ENCODE data around the gene EXOSC9. TPM values are rescaled to one million over a fixed set of nuclear protein-coding genes. Genes with fewer than 3 reads are reported as not detected.

The EXOSC9 gene
- total and polyA plus RNA-seq, 11 donors, result 12.2 to 26.2 (median 17.1) TPM

GRCh38 chr4:121824950-121825349 is 23.8 kb downstream of the EXOSC9 start:
- Histone ChIP-seq H3K36me3 (peaks cover 0 to 45% (median 25%) of the 10 kb centered on the region in 9 donors), H3K27me3 (no peaks in the 10 kb centered on the region), H3K9me3 (no peaks in the 10 kb centered on the region), H3K27ac (no peak overlapping the region), H3K4me1 (peaks cover 0 to 25% (median 7%) of the 10 kb centered on the region in 12 donors), H3K4me3 (no peak overlapping the region)
- DNase-seq (no peak), ATAC-seq (no peak)
- intact Hi-C loops (cut with DNase I), result loop anchor here in 2 of 10 donors (2.0 kb wide), 2 partner anchors 24 to 46 kb away; partner anchors contain the start of genes BBS7 (in 2 of the 2) and EXOSC9 (in 1 of the 2)
- TF ChIP-seq CTCF (IDR thresholded peaks at IDR 0.05) (no peak), POLR2A (IDR thresholded peaks at IDR 0.05) (no peak)
- 25 to 49% (median 47%) methylated on average over 2 of the region's 2 CpGs for WGBS, 4 donors

GRCh38 chr4:121827853-121828252 is 26.7 kb downstream of the EXOSC9 start:
- no peak for ATAC-seq
- Histone ChIP-seq H3K27me3 (no peaks in the 10 kb centered on the region), H3K27ac (no peak overlapping the region), H3K9me3 (no peaks in the 10 kb centered on the region), H3K4me3 (no peak overlapping the region), H3K36me3 (peaks cover 0 to 65% (median 46%) of the 10 kb centered on the region in 9 donors), H3K4me1 (peaks cover 0 to 12% (median 6%) of the 10 kb centered on the region in 12 donors)
- WGBS, 4 donors, result 89 to 95% (median 93%) methylated on average over 1 of the region's 1 CpG
- intact Hi-C loops (cut with DNase I), result no loop called here
- no peak for TF ChIP-seq POLR2A (IDR thresholded peaks at IDR 0.05)
- no peak for TF ChIP-seq CTCF (IDR thresholded peaks at IDR 0.05)
- DNase-seq, result no peak

GRCh38 chr4:121829511-121829910 is 28.4 kb downstream of the EXOSC9 start:
- Histone ChIP-seq H3K36me3 (peaks cover 0 to 82% (median 60%) of the 10 kb centered on the region in 9 donors), H3K27me3 (no peaks in the 10 kb centered on the region), H3K4me3 (no peak overlapping the region), H3K4me1 (peaks cover 0 to 2% (median 0%) of the 10 kb centered on the region in 12 donors), H3K9me3 (no peaks in the 10 kb centered on the region), H3K27ac (no peak overlapping the region)
- 77 to 99% (median 88%) methylated on average over 5 of the region's 5 CpGs for WGBS, 4 donors
- intact Hi-C loops (cut with DNase I), result no loop called here
- TF ChIP-seq POLR2A (IDR thresholded peaks at IDR 0.05) (no peak), CTCF (IDR thresholded peaks at IDR 0.05) (no peak)
- no peak for DNase-seq
- no peak for ATAC-seq

- Histone ChIP-seq H3K27ac (no peak overlapping the region), H3K9me3 (no peaks in the 10 kb centered on the region), H3K36me3 (peaks cover 0 to 100% (median 75%) of the 10 kb centered on the region in 9 donors), H3K27me3 (no peaks in the 10 kb centered on the region), H3K4me1 (no peaks in the 10 kb centered on the region), H3K4me3 (no peak overlapping the region)
- DNase-seq (no peak), ATAC-seq (no peak)
- intact Hi-C loops (cut with DNase I), result no loop called here
- TF ChIP-seq POLR2A (IDR thresholded peaks at IDR 0.05), result no peak
Measured at GRCh38 chr4:121838136-121838535, 37.0 kb downstream of the EXOSC9 start.

- ATAC-seq (no peak), DNase-seq (no peak)
- no peak overlapping the region for H3K4me3 ChIP-seq
- H3K27ac ChIP-seq, result no peak overlapping the region
- no peaks in the 10 kb centered on the region for H3K27me3 ChIP-seq
- 90 to 94% (median 92%) methylated on average over 4 of the region's 4 CpGs for WGBS, 4 donors
- intact Hi-C loops (cut with DNase I), result no loop called here
- no peak for TF ChIP-seq POLR2A (IDR thresholded peaks at IDR 0.05)
- no peak for TF ChIP-seq CTCF (IDR thresholded peaks at IDR 0.05)
- no peaks in the 10 kb centered on the region for H3K9me3 ChIP-seq
- no peaks in the 10 kb centered on the region for H3K4me1 ChIP-seq
- peaks cover 0 to 100% (median 76%) of the 10 kb centered on the region in 9 donors for H3K36me3 ChIP-seq
Measured at GRCh38 chr4:121842862-121843261, 41.7 kb downstream of the EXOSC9 start.
